Measurements from ENCODE around the gene FASTK. TPM values are rescaled to one million over a fixed set of nuclear protein-coding genes. Genes with fewer than 3 reads are reported as not detected.

Gene FASTK
- total RNA-seq, 1 donor from 2014 or later = 56.1 TPM

GRCh38 chr7:151124899-151125399 is 44.3 kb upstream of the FASTK start:
- TF ChIP-seq CTCF (IDR thresholded peaks at IDR 0.05; ENCODE audit: insufficient read depth, low read depth, low read length) (no peak), EZH2 (IDR thresholded peaks at IDR 0.05; ENCODE audit: insufficient read depth, low read length) (no peak)
- Histone ChIP-seq H3K79me2 (ENCODE audit: insufficient read depth, low read length) (no peaks in the 10 kb centered on the region), H3K36me3 (ENCODE audit: insufficient read depth, low read length) (peaks cover 8% of the 10 kb centered on the region), H3K4me3 (ENCODE audit: insufficient read depth, low read depth, low read length) (no peak overlapping the region), H3K9ac (ENCODE audit: low read length) (no peak overlapping the region), H4K20me1 (ENCODE audit: insufficient read depth, low read length) (peaks cover 70% of the 10 kb centered on the region), H2AFZ (ENCODE audit: low read depth, low read length) (no peak overlapping the region), H3K9me3 (ENCODE audit: insufficient read depth, low read depth, low read length) (no peaks in the 10 kb centered on the region), H3K4me2 (ENCODE audit: low read length) (peak overlapping the region; percentile 91), H3K4me1 (ENCODE audit: insufficient read depth, low read length) (peaks cover 7% of the 10 kb centered on the region), H3K27ac (ENCODE audit: low read depth, low read length) (no peak overlapping the region), H3K27me3 (ENCODE audit: insufficient read depth, low read length) (no peaks in the 10 kb centered on the region)
- peaks cover 18% of the 10 kb centered on the region for H3K36me3 Mint-ChIP-seq (ENCODE audit: low read depth, unreplicated experiment)
- DNase-seq (ENCODE audit: low read depth) (no peak), FAIRE-seq (no peak)
- H3K9me3 Mint-ChIP-seq (ENCODE audit: unreplicated experiment) = no peaks in the 10 kb centered on the region
- peaks cover 9% of the 10 kb centered on the region for H3K4me1 Mint-ChIP-seq (ENCODE audit: low read depth, unreplicated experiment)
- H3K27ac Mint-ChIP-seq (ENCODE audit: unreplicated experiment) = no peak overlapping the region
- peak overlapping the region; percentile 72 for H3K4me3 Mint-ChIP-seq (ENCODE audit: unreplicated experiment)
- no peaks in the 10 kb centered on the region for H3K27me3 Mint-ChIP-seq (ENCODE audit: low read depth, unreplicated experiment)

- TF ChIP-seq CTCF (IDR thresholded peaks at IDR 0.05; ENCODE audit: insufficient read depth, low read depth, low read length) (no peak), EZH2 (IDR thresholded peaks at IDR 0.05; ENCODE audit: insufficient read depth, low read length) (no peak)
- Mint-ChIP-seq H3K36me3 (ENCODE audit: low read depth, unreplicated experiment) (peaks cover 18% of the 10 kb centered on the region), H3K9me3 (ENCODE audit: unreplicated experiment) (no peaks in the 10 kb centered on the region), H3K4me3 (ENCODE audit: unreplicated experiment) (peak overlapping the region; percentile 50), H3K4me1 (ENCODE audit: low read depth, unreplicated experiment) (peaks cover 9% of the 10 kb centered on the region), H3K27me3 (ENCODE audit: low read depth, unreplicated experiment) (no peaks in the 10 kb centered on the region), H3K27ac (ENCODE audit: unreplicated experiment) (no peak overlapping the region)
- Histone ChIP-seq H3K9me3 (ENCODE audit: insufficient read depth, low read depth, low read length) (no peaks in the 10 kb centered on the region), H3K4me3 (ENCODE audit: insufficient read depth, low read depth, low read length) (no peak overlapping the region), H3K4me1 (ENCODE audit: insufficient read depth, low read length) (peaks cover 7% of the 10 kb centered on the region), H3K36me3 (ENCODE audit: insufficient read depth, low read length) (peaks cover 8% of the 10 kb centered on the region), H3K9ac (ENCODE audit: low read length) (no peak overlapping the region), H3K27ac (ENCODE audit: low read depth, low read length) (no peak overlapping the region), H3K79me2 (ENCODE audit: insufficient read depth, low read length) (no peaks in the 10 kb centered on the region), H3K4me2 (ENCODE audit: low read length) (no peak overlapping the region), H2AFZ (ENCODE audit: low read depth, low read length) (no peak overlapping the region), H4K20me1 (ENCODE audit: insufficient read depth, low read length) (peaks cover 68% of the 10 kb centered on the region), H3K27me3 (ENCODE audit: insufficient read depth, low read length) (no peaks in the 10 kb centered on the region)
- no peak for DNase-seq (ENCODE audit: low read depth)
- FAIRE-seq = no peak
Measured at GRCh38 chr7:151124481-151124880, 43.9 kb upstream of the FASTK start.

- Mint-ChIP-seq H3K4me3 (ENCODE audit: unreplicated experiment) (no peak overlapping the region), H3K27ac (ENCODE audit: unreplicated experiment) (no peak overlapping the region), H3K9me3 (ENCODE audit: unreplicated experiment) (no peaks in the 10 kb centered on the region), H3K36me3 (ENCODE audit: low read depth, unreplicated experiment) (peaks cover 21% of the 10 kb centered on the region), H3K4me1 (ENCODE audit: low read depth, unreplicated experiment) (peaks cover 10% of the 10 kb centered on the region), H3K27me3 (ENCODE audit: low read depth, unreplicated experiment) (no peaks in the 10 kb centered on the region)
- Histone ChIP-seq H3K4me2 (ENCODE audit: low read length) (no peak overlapping the region), H3K36me3 (ENCODE audit: insufficient read depth, low read length) (peaks cover 8% of the 10 kb centered on the region), H2AFZ (ENCODE audit: low read depth, low read length) (no peak overlapping the region), H3K9ac (ENCODE audit: low read length) (no peak overlapping the region), H3K4me3 (ENCODE audit: insufficient read depth, low read depth, low read length) (no peak overlapping the region), H3K79me2 (ENCODE audit: insufficient read depth, low read length) (no peaks in the 10 kb centered on the region), H3K27me3 (ENCODE audit: insufficient read depth, low read length) (no peaks in the 10 kb centered on the region), H3K27ac (ENCODE audit: low read depth, low read length) (no peak overlapping the region), H3K9me3 (ENCODE audit: insufficient read depth, low read depth, low read length) (no peaks in the 10 kb centered on the region), H3K4me1 (ENCODE audit: insufficient read depth, low read length) (peaks cover 7% of the 10 kb centered on the region), H4K20me1 (ENCODE audit: insufficient read depth, low read length) (peaks cover 70% of the 10 kb centered on the region)
- peak; percentile 26 for FAIRE-seq
- DNase-seq (ENCODE audit: low read depth) = peak; percentile 46
- TF ChIP-seq CTCF (IDR thresholded peaks at IDR 0.05; ENCODE audit: insufficient read depth, low read depth, low read length) (peak; percentile 87), EZH2 (IDR thresholded peaks at IDR 0.05; ENCODE audit: insufficient read depth, low read length) (no peak)
Measured at GRCh38 chr7:151123822-151124464, 43.3 kb upstream of the FASTK start.

Measured in astrocyte (in vitro differentiated cells and primary cell).